ENCODE results near the gene DNAJC25.
"Not testable (repeated sequence)": the region's sequence is repeated elsewhere in the genome, so short reads cannot be mapped to it uniquely, and the experiment has no call there.

DNAJC25 gene

GRCh38 chr9:111628411-111628810, 2.7 kb upstream of the DNAJC25 start:
- no peak for DNase-seq

GRCh38 chr9:111630182-111630963, 761 bp upstream of the DNAJC25 start:
- DNase-seq: no peak

- no peak for DNase-seq
Observed at GRCh38 chr9:111630964-111631213, 245 bp upstream of the DNAJC25 start.

- DNase-seq: no peak
Observed at GRCh38 chr9:111632060-111632459, 926 bp downstream of the DNAJC25 start.

- no peak for DNase-seq
Observed at GRCh38 chr9:111632695-111633388, 1.7 kb downstream of the DNAJC25 start.

- DNase-seq: no peak
Observed at GRCh38 chr9:111633389-111633736, 2.2 kb downstream of the DNAJC25 start.

- DNase-seq: no peak
Observed at GRCh38 chr9:111634860-111635259, 3.7 kb downstream of the DNAJC25 start.

GRCh38 chr9:111637421-111637950, 6.4 kb downstream of the DNAJC25 start:
- no peak for DNase-seq

- no peak for DNase-seq
Observed at GRCh38 chr9:111644195-111644772, 13.2 kb downstream of the DNAJC25 start.

- DNase-seq: no peak
Observed at GRCh38 chr9:111645806-111646205, 14.7 kb downstream of the DNAJC25 start.

- DNase-seq: no peak
Observed at GRCh38 chr9:111646417-111646816, 15.3 kb downstream of the DNAJC25 start.

GRCh38 chr9:111648066-111648465, 16.9 kb downstream of the DNAJC25 start:
- no peak for DNase-seq

GRCh38 chr9:111649016-111649415, 17.9 kb downstream of the DNAJC25 start:
- DNase-seq: no peak

- DNase-seq: no peak
Observed at GRCh38 chr9:111657051-111657450, 25.9 kb downstream of the DNAJC25 start.

- no peak for DNase-seq
Observed at GRCh38 chr9:111658943-111659342, 27.8 kb downstream of the DNAJC25 start.

- DNase-seq: no peak
Observed at GRCh38 chr9:111659691-111660090, 28.6 kb downstream of the DNAJC25 start.

GRCh38 chr9:111661150-111661801, 30.1 kb downstream of the DNAJC25 start, which contains the start of gene GNG10:
TSS of gene GNG10 (plus strand) at chr9:111661605. CDS start at chr9:111661635, 30 bp downstream.
- DNase-seq: peak; percentile 70

GRCh38 chr9:111661802-111662521, 30.8 kb downstream of the DNAJC25 start:
- peak; percentile 31 for DNase-seq

GRCh38 chr9:111662576-111663300, 31.6 kb downstream of the DNAJC25 start:
- no peak for DNase-seq

GRCh38 chr9:111663301-111663823, 32.2 kb downstream of the DNAJC25 start:
- no peak for DNase-seq

- no peak for DNase-seq
Observed at GRCh38 chr9:111668026-111668573, 37.0 kb downstream of the DNAJC25 start.

- not testable (repeated sequence) for DNase-seq
Observed at GRCh38 chr9:111668601-111669000, 37.5 kb downstream of the DNAJC25 start.

Data from NCI-H1105 treated with DMSO at 0.1 percent for 48 hours (cell line).